HepG2 (cell line): Measurements from ENCODE around the gene EOLA1. TPM values are rescaled to one million over a fixed set of nuclear protein-coding genes. Genes with fewer than 3 reads are reported as not detected.

ENCODE experiments used
- BATF2 ChIP-seq: sonication (generic); formaldehyde crosslinking; IDR thresholded peaks from 2 replicates; pipeline ENCODE4 v1.8.0; 2022; ENCODE audit warnings: mild to moderate bottlenecking, missing genetic modification reagents, moderate library complexity
- CENPX ChIP-seq: sonication (generic); formaldehyde crosslinking; IDR thresholded peaks from 2 replicates; pipeline ENCODE4 v1.9.0; 2021; ENCODE audit warnings: mild to moderate bottlenecking, missing genetic modification reagents, moderate library complexity
- GATAD1 ChIP-seq: IDR thresholded peaks from 2 replicates; pipeline ENCODE4 v1.6.1; 2016; ENCODE audit warnings: missing genetic modification reagents, missing compliant biosample characterization
- IKZF5 ChIP-seq: IDR thresholded peaks from 2 replicates; pipeline ENCODE4 v1.6.1; 2018; ENCODE audit warnings: missing genetic modification reagents, mild to moderate bottlenecking, missing compliant biosample characterization
- KAT8 ChIP-seq: IDR thresholded peaks from 2 replicates; pipeline ENCODE4 v1.6.1; 2016; ENCODE audit warnings: missing genetic modification reagents, missing compliant biosample characterization
- MAF1 ChIP-seq: sonication (generic); formaldehyde crosslinking; IDR thresholded peaks from 2 replicates; pipeline ENCODE4 v1.5.0; 2020; ENCODE audit warnings: missing genetic modification reagents, borderline replicate concordance
- MYC ChIP-seq: sonication (generic); formaldehyde crosslinking; IDR thresholded peaks from 2 replicates; pipeline ENCODE4 v1.9.0; 2021; ENCODE audit warnings: missing genetic modification reagents, borderline replicate concordance
- PHF21A ChIP-seq: sonication (generic); formaldehyde crosslinking; IDR thresholded peaks from 2 replicates; pipeline ENCODE4 v1.5.0; 2020; ENCODE audit warnings: mild to moderate bottlenecking, missing genetic modification reagents
- RAD51 ChIP-seq: fragments of 450-650 bp; IDR thresholded peaks from 2 replicates; pipeline ENCODE4 v1.6.1; 2016; ENCODE audit warnings: borderline replicate concordance
- RCOR2 ChIP-seq: IDR thresholded peaks from 2 replicates; pipeline ENCODE4 v1.6.1; 2016; ENCODE audit warnings: missing biosample characterization, missing genetic modification reagents
- SALL2 ChIP-seq: sonication (generic); formaldehyde crosslinking; IDR thresholded peaks from 2 replicates; pipeline ENCODE4 v1.8.1; 2023; ENCODE audit warnings: mild to moderate bottlenecking, missing genetic modification reagents, inconsistent platforms
- SAP130 ChIP-seq: IDR thresholded peaks from 2 replicates; pipeline ENCODE4 v1.6.1; 2016; ENCODE audit warnings: low read depth
- SMAD1 ChIP-seq: sonication (generic); formaldehyde crosslinking; IDR thresholded peaks from 2 replicates; pipeline ENCODE4 v1.4.0; 2020; ENCODE audit warnings: missing genetic modification reagents, low read depth, mild to moderate bottlenecking, borderline replicate concordance
- SRSF4 ChIP-seq: fragments of 200-400 bp; formaldehyde crosslinking; IDR thresholded peaks from one replicate; pipeline ENCODE4 v1.6.1; 2018; ENCODE audit warnings: mild to moderate bottlenecking, low read depth, low read length, moderate library complexity; ENCODE audit not compliant: poor library complexity, severe bottlenecking
- WIZ ChIP-seq: sonication (generic); formaldehyde crosslinking; IDR thresholded peaks from 2 replicates; pipeline ENCODE4 v1.5.1; 2020; ENCODE audit warnings: mild to moderate bottlenecking, missing genetic modification reagents
- ZBTB1 ChIP-seq: sonication (generic); formaldehyde crosslinking; IDR thresholded peaks from 2 replicates; pipeline ENCODE4 v1.4.0; 2020; ENCODE audit warnings: missing genetic modification reagents, borderline replicate concordance
- ZNF333 ChIP-seq: sonication (generic); formaldehyde crosslinking; IDR thresholded peaks from 2 replicates; pipeline ENCODE4 v1.4.0; 2020; ENCODE audit warnings: mild to moderate bottlenecking, missing genetic modification reagents, borderline replicate concordance
- ZNF496 ChIP-seq: sonication (generic); formaldehyde crosslinking; IDR thresholded peaks from 2 replicates; pipeline ENCODE4 v1.8.1; 2023; ENCODE audit warnings: mild to moderate bottlenecking, moderate library complexity, missing genetic modification reagents; ENCODE audit not compliant: insufficient replicate concordance
- ZNF547 ChIP-seq: sonication (generic); formaldehyde crosslinking; IDR thresholded peaks from 2 replicates; pipeline ENCODE4 v1.5.1; 2020; ENCODE audit warnings: mild to moderate bottlenecking, missing genetic modification reagents
- ZNF605 ChIP-seq: sonication (generic); formaldehyde crosslinking; IDR thresholded peaks from 2 replicates; pipeline ENCODE4 v1.8.0; 2022; ENCODE audit warnings: mild to moderate bottlenecking, missing genetic modification reagents
- ZNF816 ChIP-seq: sonication (generic); formaldehyde crosslinking; IDR thresholded peaks from 2 replicates; pipeline ENCODE4 v1.8.0; 2022; ENCODE audit warnings: missing genetic modification reagents, mild to moderate bottlenecking, borderline replicate concordance
- ZNF850 ChIP-seq: sonication (generic); formaldehyde crosslinking; conservative IDR thresholded peaks from 2 replicates; pipeline ENCODE4 v1.9.0; 2021; ENCODE audit warnings: mild to moderate bottlenecking, missing genetic modification reagents
- polyA plus RNA-seq, 8 experiments: library from polyadenylated mRNA; depleted of rRNA in 3 of 8; stranded (reverse) in 7 of 8; unstranded in 1 of 8; fragments of >200 nt; fragmentation: Illumina TruSeq in 4 of 8; extraction: Trizol in 4 of 8; gene quantifications; 2 replicates each; pipeline versions ENCODE4 v1.2.1 to v1.2.3, GENCODE V29; 2011 to 2016; ENCODE audit warnings: low read depth in 4 of 8, missing spikeins in 1 of 8, mixed read lengths in 1 of 8; ENCODE audit not compliant: insufficient read depth in 1 of 8
- total RNA-seq, 5 experiments: library from RNA; depleted of rRNA; stranded (reverse); fragments of >200 nt; fragmentation: Illumina TruSeq; extraction: Trizol; gene quantifications; 2 replicates each; pipeline ENCODE4 v1.2.3, GENCODE V29; 2016; ENCODE audit warnings: low read depth in 1 of 5
- TF ChIP-seq, protein P1 (sequence below): sonication (generic); formaldehyde crosslinking; IDR thresholded peaks from 2 replicates; pipeline ENCODE4 v1.8.1; 2022; ENCODE audit warnings: low read depth, mild to moderate bottlenecking, missing genetic modification reagents
- TF ChIP-seq, protein P2 (sequence below): sonication (generic); formaldehyde crosslinking; IDR thresholded peaks from 2 replicates; pipeline ENCODE4 v1.8.0; 2022; ENCODE audit warnings: low read depth, missing genetic modification reagents

Gene EOLA1
- total and polyA plus RNA-seq, 2 of the 13 experiments (the other 11 are each of a cell fraction or from before 2014, with no cell fraction given): 6.5 to 9.6 TPM

- TF ChIP-seq ZNF816 (CRISPR knock-in tag) (no peak), MYC (CRISPR knock-in tag) (peak; percentile 57; the same call in 1 of the 2 replicates), GATAD1 (CRISPR knock-in tag) (peak; percentile 87), ZNF850 (CRISPR knock-in tag) (no peak), KAT8 (CRISPR knock-in tag) (peak; percentile 70), PHF21A (CRISPR knock-in tag) (0 out of 2 replicates have a peak, but pooled peaks have one; percentile 48), MAF1 (CRISPR knock-in tag) (no peak), ZNF605 (CRISPR knock-in tag) (peak; percentile 75; the same call in 1 of the 2 replicates), SAP130 (CRISPR knock-in tag) (peak; percentile 95), ZBTB1 (no peak), SALL2 (CRISPR knock-in tag) (no peak), RCOR2 (CRISPR knock-in tag) (no peak), IKZF5 (0 out of 2 replicates have a peak, but pooled peaks have one; percentile 34), WIZ (CRISPR knock-in tag) (no peak), RAD51 (no peak), BATF2 (CRISPR knock-in tag) (no peak), SMAD1 (no peak), ZNF333 (CRISPR knock-in tag) (no peak), SRSF4 (no peak), ZNF547 (CRISPR knock-in tag) (no peak), CENPX (CRISPR knock-in tag) (no peak), ZNF496 (no peak)
- TF ChIP-seq, protein P1, sequence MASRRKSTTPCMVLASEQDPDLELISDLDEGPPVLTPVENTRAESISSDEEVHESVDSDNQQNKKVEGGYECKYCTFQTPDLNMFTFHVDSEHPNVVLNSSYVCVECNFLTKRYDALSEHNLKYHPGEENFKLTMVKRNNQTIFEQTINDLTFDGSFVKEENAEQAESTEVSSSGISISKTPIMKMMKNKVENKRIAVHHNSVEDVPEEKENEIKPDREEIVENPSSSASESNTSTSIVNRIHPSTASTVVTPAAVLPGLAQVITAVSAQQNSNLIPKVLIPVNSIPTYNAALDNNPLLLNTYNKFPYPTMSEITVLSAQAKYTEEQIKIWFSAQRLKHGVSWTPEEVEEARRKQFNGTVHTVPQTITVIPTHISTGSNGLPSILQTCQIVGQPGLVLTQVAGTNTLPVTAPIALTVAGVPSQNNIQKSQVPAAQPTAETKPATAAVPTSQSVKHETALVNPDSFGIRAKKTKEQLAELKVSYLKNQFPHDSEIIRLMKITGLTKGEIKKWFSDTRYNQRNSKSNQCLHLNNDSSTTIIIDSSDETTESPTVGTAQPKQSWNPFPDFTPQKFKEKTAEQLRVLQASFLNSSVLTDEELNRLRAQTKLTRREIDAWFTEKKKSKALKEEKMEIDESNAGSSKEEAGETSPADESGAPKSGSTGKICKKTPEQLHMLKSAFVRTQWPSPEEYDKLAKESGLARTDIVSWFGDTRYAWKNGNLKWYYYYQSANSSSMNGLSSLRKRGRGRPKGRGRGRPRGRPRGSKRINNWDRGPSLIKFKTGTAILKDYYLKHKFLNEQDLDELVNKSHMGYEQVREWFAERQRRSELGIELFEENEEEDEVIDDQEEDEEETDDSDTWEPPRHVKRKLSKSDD (CRISPR knock-in tag): no peak
- TF ChIP-seq, protein P2, sequence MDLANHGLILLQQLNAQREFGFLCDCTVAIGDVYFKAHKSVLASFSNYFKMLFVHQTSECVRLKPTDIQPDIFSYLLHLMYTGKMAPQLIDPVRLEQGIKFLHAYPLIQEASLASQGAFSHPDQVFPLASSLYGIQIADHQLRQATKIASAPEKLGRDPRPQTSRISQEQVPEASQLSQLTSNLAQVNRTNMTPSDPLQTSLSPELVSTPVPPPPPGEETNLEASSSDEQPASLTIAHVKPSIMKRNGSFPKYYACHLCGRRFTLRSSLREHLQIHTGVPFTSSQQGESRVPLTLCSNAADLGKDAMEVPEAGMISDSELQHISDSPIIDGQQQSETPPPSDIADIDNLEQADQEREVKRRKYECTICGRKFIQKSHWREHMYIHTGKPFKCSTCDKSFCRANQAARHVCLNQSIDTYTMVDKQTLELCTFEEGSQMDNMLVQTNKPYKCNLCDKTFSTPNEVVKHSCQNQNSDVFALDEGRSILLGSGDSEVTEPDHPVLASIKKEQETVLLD (CRISPR knock-in tag): no peak
Measured at GRCh38 chrX:149540621-149541520, at the start of gene EOLA1 (continued).
